ENCODE results near the gene TSPAN2. TPM values are rescaled to one million over a fixed set of nuclear protein-coding genes. Genes with fewer than 3 reads are reported as not detected.

Gene TSPAN2
- total and polyA plus RNA-seq, 2 donors from 2014 or later = 9.9 to 14.6 TPM

GRCh38 chr1:115035652-115036051 is 53.7 kb downstream of the TSPAN2 start:
- TF ChIP-seq CTCF (IDR thresholded peaks at IDR 0.05; ENCODE audit: borderline replicate concordance, extremely low read depth, insufficient read depth) = no peak
- Histone ChIP-seq H3K27me3 (ENCODE audit: control insufficient read depth, insufficient read depth, low read length) (no peaks in the 10 kb centered on the region), H3K4me1 (ENCODE audit: control insufficient read depth in 2 of 3, insufficient read depth in 2 of 3, low read depth in 1 of 3, low read length in 3 of 3) (no peaks in the 10 kb centered on the region), H3K9me3 (ENCODE audit: control insufficient read depth in 2 of 3, insufficient read depth in 1 of 3, low read length in 3 of 3) (no peaks in the 10 kb centered on the region), H3K9ac (ENCODE audit: low read length in 3 of 3) (no peak overlapping the region), H3K27ac (ENCODE audit: low read depth in 2 of 2, low read length in 2 of 2) (no peak overlapping the region), H3K36me3 (ENCODE audit: control insufficient read depth in 2 of 3, insufficient read depth in 3 of 3, low read length in 3 of 3) (no peaks in the 10 kb centered on the region), H3K4me3 (ENCODE audit: low read length in 3 of 3) (no peak overlapping the region)
- intact Hi-C loops (cut with DNase I) = no loop called here
- FAIRE-seq = no peak
- no peak for DNase-seq

GRCh38 chr1:115031595-115031994 is 57.7 kb downstream of the TSPAN2 start:
- H3K4me3 ChIP-seq (ENCODE audit: low read length in 3 of 3) = no peak overlapping the region
- no peak overlapping the region for H3K27ac ChIP-seq (ENCODE audit: low read depth in 2 of 2, low read length in 2 of 2)
- H3K4me1 ChIP-seq (ENCODE audit: control insufficient read depth in 2 of 3, insufficient read depth in 2 of 3, low read depth in 1 of 3, low read length in 3 of 3) = no peaks in the 10 kb centered on the region
- intact Hi-C loops (cut with DNase I) = no loop called here
- no peak for FAIRE-seq
- H3K27me3 ChIP-seq (ENCODE audit: control insufficient read depth, insufficient read depth, low read length) = no peaks in the 10 kb centered on the region
- H3K9ac ChIP-seq (ENCODE audit: low read length in 3 of 3) = no peak overlapping the region
- H3K9me3 ChIP-seq (ENCODE audit: control insufficient read depth in 2 of 3, insufficient read depth in 1 of 3, low read length in 3 of 3) = no peaks in the 10 kb centered on the region
- H3K36me3 ChIP-seq (ENCODE audit: control insufficient read depth in 2 of 3, insufficient read depth in 3 of 3, low read length in 3 of 3) = no peaks in the 10 kb centered on the region
- DNase-seq = no peak
- TF ChIP-seq CTCF (IDR thresholded peaks at IDR 0.05; ENCODE audit: borderline replicate concordance, extremely low read depth, insufficient read depth) = no peak

GRCh38 chr1:115029526-115029925 is 59.8 kb downstream of the TSPAN2 start, which contains the start of gene TSHB:
TSS of gene TSHB (plus strand) at chr1:115029826. CDS start at chr1:115033363, 3,537 bp downstream.
- no peak within 1 kb of the TSS for H3K4me3 ChIP-seq (ENCODE audit: low read length in 3 of 3)
- H3K9me3 ChIP-seq (ENCODE audit: control insufficient read depth in 2 of 3, insufficient read depth in 1 of 3, low read length in 3 of 3) = no peaks in the 10 kb centered on the region
- no peak within 1 kb of the TSS for H3K27ac ChIP-seq (ENCODE audit: low read depth in 2 of 2, low read length in 2 of 2)
- no peaks in the 10 kb centered on the region for H3K36me3 ChIP-seq (ENCODE audit: control insufficient read depth in 2 of 3, insufficient read depth in 3 of 3, low read length in 3 of 3)
- no peaks in the 10 kb centered on the region for H3K4me1 ChIP-seq (ENCODE audit: control insufficient read depth in 2 of 3, insufficient read depth in 2 of 3, low read depth in 1 of 3, low read length in 3 of 3)
- FAIRE-seq (no peak), DNase-seq (no peak)
- intact Hi-C loops (cut with DNase I) = no loop called here
- no peak within 1 kb of the TSS for H3K9ac ChIP-seq (ENCODE audit: low read length in 3 of 3)
- TF ChIP-seq CTCF (IDR thresholded peaks at IDR 0.05; ENCODE audit: borderline replicate concordance, extremely low read depth, insufficient read depth) = no peak
- no peaks in the 10 kb centered on the region for H3K27me3 ChIP-seq (ENCODE audit: control insufficient read depth, insufficient read depth, low read length)

- FAIRE-seq (no peak), DNase-seq (no peak)
- H3K4me1 ChIP-seq (ENCODE audit: control insufficient read depth in 2 of 3, insufficient read depth in 2 of 3, low read depth in 1 of 3, low read length in 3 of 3) = no peaks in the 10 kb centered on the region
- no peaks in the 10 kb centered on the region for H3K36me3 ChIP-seq (ENCODE audit: control insufficient read depth in 2 of 3, insufficient read depth in 3 of 3, low read length in 3 of 3)
- H3K27ac ChIP-seq (ENCODE audit: low read depth in 2 of 2, low read length in 2 of 2) = no peak overlapping the region
- intact Hi-C loops (cut with DNase I) = no loop called here
- no peak overlapping the region for H3K4me3 ChIP-seq (ENCODE audit: low read length in 3 of 3)
- TF ChIP-seq CTCF (IDR thresholded peaks at IDR 0.05; ENCODE audit: borderline replicate concordance, extremely low read depth, insufficient read depth) = no peak
- no peak overlapping the region for H3K9ac ChIP-seq (ENCODE audit: low read length in 3 of 3)
- no peaks in the 10 kb centered on the region for H3K27me3 ChIP-seq (ENCODE audit: control insufficient read depth, insufficient read depth, low read length)
- H3K9me3 ChIP-seq (ENCODE audit: control insufficient read depth in 2 of 3, insufficient read depth in 1 of 3, low read length in 3 of 3) = no peaks in the 10 kb centered on the region
Observed at GRCh38 chr1:115023593-115023992, 65.7 kb downstream of the TSPAN2 start.
